Upper lobe of right lung (tissue), 1 donor: ENCODE data around the gene BET1L. TPM values are rescaled to one million over a fixed set of nuclear protein-coding genes. Genes with fewer than 3 reads are reported as not detected.
"Not testable (repeated sequence)": the region's sequence is repeated elsewhere in the genome, so short reads cannot be mapped to it uniquely, and the experiment has no call there.

Experiments
- ATAC-seq: fragments of 200-7000 bp; cut with Tn5 transposase; one replicate; pipeline ENCODE4 v1.9.1; 2020; ENCODE audit warnings: mild to moderate bottlenecking, moderate library complexity
- DNase-seq: peaks from one replicate; pipeline ENCODE4 v3.0.0-alpha.2; 2020
- H3K27ac ChIP-seq: fragments of 200-600 bp; one replicate; pipeline ENCODE4 v1.8.0; 2022
- H3K27me3 ChIP-seq: fragments of 200-600 bp; one replicate; pipeline ENCODE4 v1.8.0; 2022; ENCODE audit warnings: mild to moderate bottlenecking
- H3K36me3 ChIP-seq: fragments of 200-600 bp; one replicate; pipeline ENCODE4 v1.8.0; 2022
- H3K4me1 ChIP-seq: fragments of 200-600 bp; one replicate; pipeline ENCODE4 v1.8.0; 2022
- H3K4me3 ChIP-seq: fragments of 200-600 bp; one replicate; pipeline ENCODE4 v1.8.0; 2022; ENCODE audit warnings: mild to moderate bottlenecking
- H3K9me3 ChIP-seq: fragments of 200-600 bp; one replicate; pipeline ENCODE4 v1.8.0; 2022
- CTCF ChIP-seq: fragments of 200-600 bp; IDR thresholded peaks from one replicate; pipeline ENCODE4 v1.8.0; 2022; ENCODE audit warnings: antibody characterized with exemption
- intact Hi-C: fragments of 100-400 bp; cut with DNase I; formaldehyde crosslinking; loops from one replicate; pipeline ENCODE4 v1.11.0; 2022
- total RNA-seq: library from RNA; stranded (reverse); fragmentation: NEBNext Ultra II Directional; extraction: Animal tissue kit (Norgen Biotek cat#: 25700); gene quantifications from one replicate; pipeline ENCODE4 v1.2.1, GENCODE V29; 2021
- donor health status: DM: no; HTN: yes; CAD: no; lungs with severe emphysema.

Gene BET1L
- total RNA-seq, 1 donor from 2014 or later: 57.9 TPM

- TF ChIP-seq CTCF: no peak
- Histone ChIP-seq H3K27me3 (no peaks in the 10 kb centered on the region), H3K4me3 (no peak overlapping the region), H3K9me3 (no peaks in the 10 kb centered on the region), H3K27ac (no peak overlapping the region), H3K36me3 (peaks cover 89% of the 10 kb centered on the region), H3K4me1 (no peaks in the 10 kb centered on the region)
- intact Hi-C loops: no loop called here
- no peak for DNase-seq
- no peak for ATAC-seq
Observed at GRCh38 chr11:244376-244775, 37.2 kb upstream of the BET1L start.

GRCh38 chr11:241634-242033 lies 34.4 kb upstream of the BET1L start:
- no peaks in the 10 kb centered on the region for H3K27me3 ChIP-seq
- H3K36me3 ChIP-seq: peaks cover 72% of the 10 kb centered on the region
- DNase-seq (no peak), ATAC-seq (no peak)
- TF ChIP-seq CTCF: no peak
- intact Hi-C loops: no loop called here
- H3K9me3 ChIP-seq: no peaks in the 10 kb centered on the region
- no peak overlapping the region for H3K4me3 ChIP-seq
- no peak overlapping the region for H3K27ac ChIP-seq
- H3K4me1 ChIP-seq: peaks cover 15% of the 10 kb centered on the region

GRCh38 chr11:240315-240714 lies 33.1 kb upstream of the BET1L start:
- intact Hi-C loops: no loop called here
- H3K36me3 ChIP-seq: peaks cover 61% of the 10 kb centered on the region
- no peaks in the 10 kb centered on the region for H3K27me3 ChIP-seq
- no peak for TF ChIP-seq CTCF
- ATAC-seq (no peak), DNase-seq (no peak)
- H3K4me3 ChIP-seq: no peak overlapping the region
- no peaks in the 10 kb centered on the region for H3K9me3 ChIP-seq
- H3K27ac ChIP-seq: no peak overlapping the region
- H3K4me1 ChIP-seq: peaks cover 19% of the 10 kb centered on the region

- ATAC-seq, H3K4me3 ChIP-seq, intact Hi-C loops, H3K27me3 ChIP-seq, H3K27ac ChIP-seq, H3K9me3 ChIP-seq, DNase-seq: not testable (repeated sequence)
- peaks cover 42% of the 10 kb centered on the region for H3K36me3 ChIP-seq
- peaks cover 22% of the 10 kb centered on the region for H3K4me1 ChIP-seq
Observed at GRCh38 chr11:238346-238745, 31.1 kb upstream of the BET1L start.

GRCh38 chr11:236774-237767 lies 29.9 kb upstream of the BET1L start, which contains the start of gene PSMD13:
PSMD13 (plus strand) TSS chr11:236976; CDS start chr11:237050, 74 bp downstream.
- Histone ChIP-seq H3K27me3 (no peaks in the 10 kb centered on the region), H3K4me1 (peaks cover 22% of the 10 kb centered on the region), H3K27ac (peak within 1 kb of the TSS; percentile 95), H3K4me3 (peak within 1 kb of the TSS; percentile 100), H3K9me3 (no peaks in the 10 kb centered on the region), H3K36me3 (peaks cover 35% of the 10 kb centered on the region)
- no peak for TF ChIP-seq CTCF
- DNase-seq: peak; percentile 95
- intact Hi-C loops: no loop called here
- ATAC-seq: peak; percentile 93
